ENCODE measurements around the gene ITGAL.
"Not testable (repeated sequence)": the region's sequence is repeated elsewhere in the genome, so short reads cannot be mapped to it uniquely, and the experiment has no call there.

Gene ITGAL

DNA sequence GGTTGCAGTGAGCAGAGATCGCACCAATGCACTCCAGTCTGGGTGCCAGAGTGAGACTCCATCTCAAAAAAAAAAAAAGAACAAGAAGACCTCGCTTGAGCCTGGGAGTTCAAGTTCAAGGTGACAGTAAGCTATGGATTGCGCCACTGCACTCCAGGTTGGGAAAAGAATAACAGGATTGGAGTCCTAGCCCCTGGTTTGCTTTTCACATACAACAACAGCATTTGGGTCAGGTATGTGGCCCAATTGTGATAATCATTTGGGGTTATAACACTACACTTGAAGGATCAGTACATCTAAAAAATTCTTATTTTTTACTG, 23.5 kb upstream of the ITGAL start:
- H3K4me3 ChIP-seq (ENCODE audit: low read depth, low read length): no peak overlapping the region
- DNase-seq (ENCODE audit: low read depth): no peak
- TF ChIP-seq, protein P1, sequence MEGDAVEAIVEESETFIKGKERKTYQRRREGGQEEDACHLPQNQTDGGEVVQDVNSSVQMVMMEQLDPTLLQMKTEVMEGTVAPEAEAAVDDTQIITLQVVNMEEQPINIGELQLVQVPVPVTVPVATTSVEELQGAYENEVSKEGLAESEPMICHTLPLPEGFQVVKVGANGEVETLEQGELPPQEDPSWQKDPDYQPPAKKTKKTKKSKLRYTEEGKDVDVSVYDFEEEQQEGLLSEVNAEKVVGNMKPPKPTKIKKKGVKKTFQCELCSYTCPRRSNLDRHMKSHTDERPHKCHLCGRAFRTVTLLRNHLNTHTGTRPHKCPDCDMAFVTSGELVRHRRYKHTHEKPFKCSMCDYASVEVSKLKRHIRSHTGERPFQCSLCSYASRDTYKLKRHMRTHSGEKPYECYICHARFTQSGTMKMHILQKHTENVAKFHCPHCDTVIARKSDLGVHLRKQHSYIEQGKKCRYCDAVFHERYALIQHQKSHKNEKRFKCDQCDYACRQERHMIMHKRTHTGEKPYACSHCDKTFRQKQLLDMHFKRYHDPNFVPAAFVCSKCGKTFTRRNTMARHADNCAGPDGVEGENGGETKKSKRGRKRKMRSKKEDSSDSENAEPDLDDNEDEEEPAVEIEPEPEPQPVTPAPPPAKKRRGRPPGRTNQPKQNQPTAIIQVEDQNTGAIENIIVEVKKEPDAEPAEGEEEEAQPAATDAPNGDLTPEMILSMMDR (IDR thresholded peaks at IDR 0.05; ENCODE audit: low read depth, low read length): no peak
- no peak for TF ChIP-seq MYC (IDR thresholded peaks at IDR 0.05; ENCODE audit: low read depth, low read length)
- TF ChIP-seq POLR2A (IDR thresholded peaks at IDR 0.05; ENCODE audit: extremely low read depth, insufficient read length): no peak
- TF ChIP-seq, protein P2, sequence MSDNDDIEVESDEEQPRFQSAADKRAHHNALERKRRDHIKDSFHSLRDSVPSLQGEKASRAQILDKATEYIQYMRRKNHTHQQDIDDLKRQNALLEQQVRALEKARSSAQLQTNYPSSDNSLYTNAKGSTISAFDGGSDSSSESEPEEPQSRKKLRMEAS (IDR thresholded peaks at IDR 0.05; ENCODE audit: low read depth, low read length): no peak

DNA sequence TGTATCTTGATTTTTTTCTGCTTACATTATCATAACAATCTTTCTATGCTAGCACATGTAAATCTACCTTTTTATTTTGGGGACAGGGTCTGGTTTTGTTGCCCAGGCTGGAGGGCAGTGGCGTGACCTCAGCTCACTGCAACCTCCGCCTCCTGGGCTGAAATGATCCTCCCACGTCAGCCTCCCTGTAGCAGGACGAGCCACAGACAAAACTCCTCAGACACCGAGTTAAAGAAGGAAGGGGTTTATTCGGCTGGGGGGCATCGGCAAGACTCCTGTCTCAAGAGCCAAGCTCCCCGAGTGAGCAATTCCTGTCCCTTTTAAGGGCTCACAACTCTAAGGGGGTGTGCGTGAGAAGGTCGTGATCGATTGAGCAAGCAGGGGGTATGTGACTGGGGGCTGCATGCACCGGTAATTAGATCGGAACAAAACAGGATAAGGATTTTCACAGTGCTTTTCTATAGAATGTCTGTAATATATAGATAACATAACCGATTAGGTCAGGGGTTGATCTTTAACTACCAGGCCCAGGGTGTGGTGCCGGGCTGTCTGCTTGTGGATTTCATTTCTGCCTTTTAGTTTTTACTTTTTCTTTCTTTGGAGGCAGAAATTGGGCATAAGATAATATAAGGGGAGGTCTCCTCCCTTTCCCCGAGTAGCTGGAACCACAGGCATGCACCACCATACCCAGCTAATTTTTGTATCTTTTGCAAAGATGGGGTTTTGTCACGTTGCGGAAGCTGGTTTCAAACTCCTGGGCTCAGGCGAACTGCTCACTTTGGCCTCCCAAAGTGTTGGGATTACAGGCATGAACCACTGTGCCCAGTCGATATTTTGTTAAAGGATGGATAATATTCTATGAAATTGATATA, 19.6 kb upstream of the ITGAL start:
- not testable (repeated sequence) for H3K4me3 ChIP-seq (ENCODE audit: low read depth, low read length)
- peak; percentile 41 for DNase-seq (ENCODE audit: low read depth)

DNA sequence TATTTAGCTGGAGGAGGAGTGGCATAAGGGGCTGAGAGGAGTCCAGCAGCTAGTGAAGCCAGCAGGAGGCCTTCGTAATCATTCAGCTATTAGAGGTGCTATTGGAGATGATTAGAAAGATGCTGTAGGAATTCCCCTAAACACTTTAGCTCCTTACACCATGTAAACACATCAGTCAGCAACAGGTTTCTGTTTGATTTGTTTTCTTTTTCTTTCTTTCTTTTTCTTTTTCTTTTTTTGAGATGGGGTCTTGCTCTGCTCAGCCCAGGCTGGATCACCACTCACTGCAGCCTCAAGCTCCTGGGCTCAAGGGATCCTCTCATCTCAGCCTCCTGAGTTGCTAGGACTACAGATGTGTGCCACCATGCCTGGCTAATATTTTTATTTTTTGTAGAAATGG, 16.2 kb upstream of the ITGAL start:
- H3K4me3 ChIP-seq (ENCODE audit: low read depth, low read length): no peak overlapping the region
- TF ChIP-seq MYC (IDR thresholded peaks at IDR 0.05; ENCODE audit: low read depth, low read length): no peak
- TF ChIP-seq, protein P1 (IDR thresholded peaks at IDR 0.05; ENCODE audit: low read depth, low read length): no peak
- no peak for TF ChIP-seq POLR2A (IDR thresholded peaks at IDR 0.05; ENCODE audit: extremely low read depth, insufficient read length)
- TF ChIP-seq, protein P2 (IDR thresholded peaks at IDR 0.05; ENCODE audit: low read depth, low read length): no peak
- DNase-seq (ENCODE audit: low read depth): no peak

DNA sequence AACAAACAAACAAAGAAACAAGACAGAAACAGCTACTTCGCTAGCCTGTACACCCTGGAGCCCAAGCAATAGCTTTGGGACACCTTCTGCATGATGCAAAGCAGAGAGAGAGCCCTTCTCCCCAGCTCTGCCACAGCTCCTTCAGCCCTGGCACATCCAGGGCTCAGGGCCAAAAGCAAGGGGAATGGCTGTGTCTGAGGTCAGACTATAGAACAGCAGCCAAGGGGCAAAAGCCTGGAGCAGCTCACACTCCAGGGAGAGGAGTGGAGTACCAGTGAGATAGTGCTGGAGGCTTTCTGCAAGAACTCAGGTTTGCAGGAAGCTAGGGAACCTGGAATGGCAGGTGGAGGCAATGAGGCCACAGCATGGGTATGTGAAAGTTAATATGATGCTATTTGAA, 15.3 kb upstream of the ITGAL start:
- TF ChIP-seq POLR2A (IDR thresholded peaks at IDR 0.05; ENCODE audit: extremely low read depth, insufficient read length) (no peak), MYC (IDR thresholded peaks at IDR 0.05; ENCODE audit: low read depth, low read length) (no peak)
- TF ChIP-seq, protein P1 (IDR thresholded peaks at IDR 0.05; ENCODE audit: low read depth, low read length): no peak
- TF ChIP-seq, protein P2 (IDR thresholded peaks at IDR 0.05; ENCODE audit: low read depth, low read length): no peak
- no peak overlapping the region for H3K4me3 ChIP-seq (ENCODE audit: low read depth, low read length)
- DNase-seq (ENCODE audit: low read depth): no peak

DNA sequence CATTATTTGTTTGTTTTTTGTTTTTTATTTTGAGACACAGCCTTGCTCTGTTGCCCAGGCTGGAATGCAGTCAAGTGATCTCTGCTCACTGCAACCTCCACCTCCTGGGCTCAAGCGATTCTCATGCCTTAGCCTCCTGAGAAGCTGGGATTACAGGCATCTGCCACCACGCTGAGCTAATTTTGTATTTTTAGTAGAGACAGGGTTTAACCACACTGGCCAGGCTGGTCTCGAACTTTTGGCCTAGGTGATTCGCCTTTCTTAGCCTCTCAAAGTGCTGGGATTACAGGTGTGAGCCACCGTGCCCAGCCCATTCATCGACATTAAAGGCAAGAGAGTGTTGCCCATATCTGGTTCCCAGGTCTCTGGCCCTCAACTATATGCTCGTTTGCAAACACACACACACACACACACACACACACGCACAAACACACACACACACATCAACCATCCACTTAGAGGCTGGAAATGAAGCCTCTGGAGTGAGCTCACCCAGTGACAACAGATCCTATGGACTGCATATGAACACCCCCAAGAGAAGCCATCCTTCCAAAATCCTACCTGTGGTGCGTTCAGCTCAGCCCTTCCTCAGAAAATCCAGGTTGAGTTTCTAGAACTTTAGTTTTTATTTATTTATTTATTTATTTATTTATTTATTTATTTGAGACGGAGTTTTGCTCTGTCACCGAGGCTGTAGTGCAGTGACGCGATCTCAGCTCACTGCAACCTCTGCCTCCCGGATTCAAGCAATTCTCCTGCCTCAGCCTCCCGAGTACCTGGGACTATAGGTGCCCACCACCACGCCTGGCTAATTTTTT, 14.6 kb upstream of the ITGAL start:
- H3K4me3 ChIP-seq (ENCODE audit: low read depth, low read length): no peak overlapping the region
- TF ChIP-seq POLR2A (IDR thresholded peaks at IDR 0.05; ENCODE audit: extremely low read depth, insufficient read length) (no peak), MYC (IDR thresholded peaks at IDR 0.05; ENCODE audit: low read depth, low read length) (no peak)
- TF ChIP-seq, protein P1 (IDR thresholded peaks at IDR 0.05; ENCODE audit: low read depth, low read length): no peak
- TF ChIP-seq, protein P2 (IDR thresholded peaks at IDR 0.05; ENCODE audit: low read depth, low read length): no peak
- DNase-seq (ENCODE audit: low read depth): no peak
